Measurements from ENCODE around the gene REC114. TPM values are rescaled to one million over a fixed set of nuclear protein-coding genes. Genes with fewer than 3 reads are reported as not detected.
"Not testable (repeated sequence)": the region's sequence is repeated elsewhere in the genome, so short reads cannot be mapped to it uniquely, and the experiment has no call there.

REC114 gene
- total RNA-seq, 1 donor from 2014 or later: not detected

DNA sequence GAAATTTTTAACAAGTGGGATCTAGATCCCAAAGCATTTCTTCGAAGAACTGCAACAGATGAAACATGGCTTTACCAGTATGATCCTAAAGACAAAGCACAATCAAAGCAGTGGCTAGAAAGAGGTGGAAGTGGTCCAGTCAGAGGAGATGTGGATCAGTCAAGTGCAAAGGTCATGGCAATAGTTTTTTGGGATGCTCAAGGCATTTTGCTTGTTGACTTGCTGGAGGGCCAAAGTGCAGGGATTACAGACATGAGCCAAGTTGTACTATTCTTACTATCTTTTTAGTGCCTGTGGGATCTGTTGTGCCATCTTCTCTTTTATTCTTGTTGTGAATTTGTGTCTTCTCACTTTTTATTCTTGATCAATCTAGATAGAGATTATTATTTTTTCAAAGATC lies 82.0 kb downstream of the REC114 start:
- intact Hi-C loops (cut with micrococcal nuclease): no loop called here

DNA sequence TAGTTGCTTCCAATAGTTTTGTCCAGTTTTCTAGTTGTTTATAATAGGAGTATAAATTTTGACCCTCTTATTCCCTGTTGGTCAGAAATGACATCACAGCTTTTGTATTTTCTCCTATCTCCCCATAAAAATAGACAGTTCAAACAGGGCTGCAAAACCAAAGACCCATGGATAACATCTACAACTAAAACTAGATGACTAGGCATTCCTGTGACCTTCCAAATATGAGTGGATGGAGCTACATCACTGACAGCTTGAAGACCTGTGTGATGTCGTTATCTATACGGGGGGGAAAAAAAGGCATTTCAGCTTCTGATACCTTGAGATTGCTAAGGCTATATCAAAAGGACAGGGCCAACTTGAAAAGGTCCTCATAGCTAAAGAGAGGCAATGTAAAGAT lies 84.6 kb downstream of the REC114 start:
- intact Hi-C loops (cut with micrococcal nuclease): no loop called here

DNA sequence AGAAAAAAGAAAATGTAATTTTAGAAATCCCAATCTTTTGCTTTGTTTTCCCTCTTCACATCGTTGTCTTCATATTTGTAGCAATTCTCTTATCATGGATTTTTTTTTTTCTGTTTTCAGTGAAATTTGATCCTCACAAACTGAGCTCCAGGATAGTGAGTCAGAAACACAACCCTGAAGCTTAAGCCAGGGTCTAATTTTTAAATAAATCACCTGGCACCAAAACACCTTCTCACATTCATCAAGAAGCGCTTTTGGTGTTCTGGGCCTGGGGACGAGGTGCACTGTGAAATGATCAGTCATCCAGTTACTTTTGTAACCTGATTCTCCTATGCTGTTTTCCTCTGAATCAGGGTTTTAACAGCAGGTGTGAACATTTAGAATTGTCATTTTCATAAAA lies 87.7 kb downstream of the REC114 start:
- intact Hi-C loops (cut with micrococcal nuclease): no loop called here

DNA sequence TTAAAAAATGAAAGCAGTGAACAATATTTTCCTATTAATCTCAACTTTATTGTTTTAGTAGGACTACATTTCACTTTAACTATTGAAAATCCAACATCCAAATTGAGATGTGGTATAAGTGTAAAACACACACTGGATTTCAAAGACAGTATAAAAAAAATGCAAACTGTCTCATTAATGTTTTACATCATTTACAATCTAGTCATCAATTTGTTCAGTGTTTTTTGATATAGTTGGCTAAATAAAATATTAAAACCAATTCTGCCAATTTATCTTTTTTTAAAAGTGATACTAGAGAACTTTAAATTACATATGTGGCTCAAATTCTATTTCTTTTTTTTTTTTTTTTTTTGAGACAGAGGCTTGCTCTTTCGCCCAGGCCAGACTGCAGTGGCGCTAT lies 95.2 kb downstream of the REC114 start:
- intact Hi-C loops (cut with micrococcal nuclease): no loop called here

DNA sequence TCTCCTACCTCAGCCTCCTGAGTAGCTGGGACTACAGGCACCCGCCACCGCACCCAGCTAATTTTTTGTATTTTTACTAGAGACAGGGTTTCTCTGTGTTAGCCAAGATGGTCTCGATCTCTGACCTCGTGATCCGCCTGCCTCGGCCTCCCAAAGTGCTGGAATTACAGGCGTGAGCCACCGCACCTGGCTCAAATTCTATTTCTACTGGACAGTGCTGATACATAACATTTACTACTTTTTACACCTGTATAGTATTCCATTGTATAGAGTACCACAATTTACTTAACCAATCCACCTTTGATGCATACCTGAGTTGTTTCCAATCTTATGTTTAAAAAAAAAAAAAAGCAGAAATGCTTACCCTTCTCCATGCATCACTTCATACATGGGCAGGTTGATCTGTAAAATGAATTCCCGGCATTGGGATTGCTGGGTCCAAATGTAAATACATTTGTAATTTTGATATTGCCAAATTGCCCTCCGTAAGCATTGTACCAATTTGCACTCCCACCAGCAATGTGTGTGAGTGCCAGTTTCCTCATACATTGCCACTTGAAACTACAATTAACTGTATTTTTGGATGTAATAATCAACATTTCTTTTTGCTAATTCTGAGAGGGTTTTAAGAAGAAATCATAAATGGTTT lies 95.7 kb downstream of the REC114 start:
- intact Hi-C loops (cut with micrococcal nuclease): no loop called here

DNA sequence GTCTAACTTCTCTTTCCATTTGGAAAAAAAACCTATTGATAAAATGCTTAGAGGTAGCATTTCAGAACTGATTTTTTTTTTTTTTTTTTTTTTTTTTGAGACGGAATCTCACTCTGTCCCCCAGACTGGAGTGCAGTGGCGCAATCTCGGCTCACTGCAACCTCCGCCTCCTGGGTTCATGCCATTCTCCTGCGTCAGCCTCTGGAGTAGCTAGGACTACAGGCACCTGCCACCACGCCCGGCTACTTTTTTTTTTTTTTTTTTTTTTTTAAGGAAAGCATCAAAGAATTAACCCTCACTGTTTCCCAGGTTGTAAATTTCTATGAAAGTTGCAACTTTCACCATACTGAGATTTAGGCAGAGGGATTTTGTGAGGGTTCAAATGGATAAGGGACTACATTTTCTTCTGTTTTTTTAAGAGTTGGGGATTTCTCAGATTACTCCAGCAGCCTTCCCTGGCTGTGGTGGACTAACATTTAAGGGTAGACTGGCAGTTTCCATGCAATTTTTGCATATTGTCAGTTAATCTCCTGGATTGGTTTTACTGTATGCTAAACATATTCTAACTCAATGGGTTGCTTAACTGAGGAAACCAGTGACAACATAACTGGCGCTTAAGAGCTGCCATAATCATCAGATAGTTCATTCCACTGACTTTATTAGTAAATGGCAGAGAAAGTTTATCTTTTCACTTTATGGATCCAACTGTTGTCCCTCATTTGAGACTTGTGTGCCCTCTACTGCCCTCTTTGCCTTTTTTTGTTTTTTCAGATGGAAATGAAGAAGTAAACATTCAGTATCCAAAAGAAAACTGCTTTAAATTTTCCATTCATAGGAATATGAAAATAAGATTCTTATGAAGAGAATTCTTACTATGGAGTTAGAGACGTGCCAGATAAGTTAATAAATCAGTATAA lies 96.5 kb downstream of the REC114 start:
- intact Hi-C loops (cut with micrococcal nuclease): no loop called here

DNA sequence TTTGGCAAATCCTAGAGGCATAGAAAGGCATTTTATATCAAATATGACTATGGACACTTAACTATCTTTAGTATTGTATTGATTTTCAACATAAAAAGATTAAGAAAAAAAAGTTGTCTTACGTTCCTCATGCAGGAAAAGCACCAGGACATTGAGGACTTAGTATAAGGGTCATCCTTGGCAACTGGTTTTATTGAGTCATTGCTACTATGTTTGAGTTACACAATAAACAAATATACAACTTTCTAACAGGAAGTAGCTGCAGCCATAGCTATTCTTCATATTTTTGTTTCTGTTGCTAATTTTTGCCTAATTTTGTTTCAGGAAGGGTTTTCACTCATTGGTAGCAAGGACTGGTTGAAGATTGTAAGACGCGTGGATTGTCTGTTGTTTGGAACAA lies 97.2 kb downstream of the REC114 start:
- intact Hi-C loops (cut with micrococcal nuclease): no loop called here

DNA sequence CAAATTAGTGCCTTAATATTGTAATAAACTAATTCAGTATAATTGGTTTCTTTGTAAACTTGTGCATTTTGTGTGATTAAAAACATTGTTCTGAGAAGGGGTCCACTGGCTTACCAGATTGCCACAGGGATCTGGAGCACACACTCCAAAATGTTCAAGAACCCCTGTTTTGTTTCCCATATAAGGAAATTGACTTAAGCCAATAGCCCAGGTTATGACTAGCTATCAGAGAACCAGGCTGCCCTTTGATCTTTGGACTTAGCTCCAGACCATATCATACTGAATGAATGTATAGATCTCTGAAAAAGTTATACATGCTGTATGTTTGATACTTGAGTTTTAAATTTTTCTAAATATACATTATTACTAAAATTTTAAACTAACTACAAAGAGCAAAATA lies 98.5 kb downstream of the REC114 start:
- intact Hi-C loops (cut with micrococcal nuclease): no loop called here

DNA sequence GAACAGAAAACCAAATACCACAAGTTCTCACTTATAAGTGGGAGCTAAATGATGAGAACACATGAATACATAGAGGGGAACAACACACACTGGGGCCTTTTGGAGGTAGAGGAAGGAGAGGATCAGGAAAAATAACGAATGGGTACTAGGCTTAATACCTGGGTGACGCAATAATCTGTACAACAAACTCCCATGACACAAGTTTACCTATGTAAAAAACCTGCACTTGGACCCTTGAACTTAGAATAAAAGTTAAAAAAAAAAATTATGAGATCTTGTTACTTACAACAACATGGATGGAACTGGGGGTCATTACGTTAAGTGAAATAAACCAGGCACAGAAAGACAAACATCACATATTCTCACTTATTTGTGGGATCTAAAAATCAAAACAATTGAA lies 106.0 kb downstream of the REC114 start:
- intact Hi-C loops (cut with micrococcal nuclease): not testable (repeated sequence)

DNA sequence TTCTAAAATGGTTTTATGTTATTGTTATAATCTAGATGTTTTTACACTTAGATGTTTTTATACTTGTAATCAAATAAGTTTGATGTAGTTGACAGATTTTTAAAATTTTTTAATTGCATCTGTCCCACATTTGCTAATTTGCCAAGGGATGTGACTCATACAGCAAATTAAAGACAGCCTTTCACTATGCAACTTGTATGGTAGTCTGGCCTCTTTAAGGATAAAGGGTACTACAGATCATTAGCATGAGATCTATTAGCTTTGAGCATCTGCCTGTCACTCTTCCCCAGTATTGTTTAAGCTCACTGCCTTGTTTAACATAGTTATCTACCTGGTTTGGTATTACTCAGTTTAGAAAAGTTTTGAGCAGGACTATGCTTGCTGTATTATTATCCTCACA lies 107.2 kb downstream of the REC114 start:
- intact Hi-C loops (cut with micrococcal nuclease): no loop called here

DNA sequence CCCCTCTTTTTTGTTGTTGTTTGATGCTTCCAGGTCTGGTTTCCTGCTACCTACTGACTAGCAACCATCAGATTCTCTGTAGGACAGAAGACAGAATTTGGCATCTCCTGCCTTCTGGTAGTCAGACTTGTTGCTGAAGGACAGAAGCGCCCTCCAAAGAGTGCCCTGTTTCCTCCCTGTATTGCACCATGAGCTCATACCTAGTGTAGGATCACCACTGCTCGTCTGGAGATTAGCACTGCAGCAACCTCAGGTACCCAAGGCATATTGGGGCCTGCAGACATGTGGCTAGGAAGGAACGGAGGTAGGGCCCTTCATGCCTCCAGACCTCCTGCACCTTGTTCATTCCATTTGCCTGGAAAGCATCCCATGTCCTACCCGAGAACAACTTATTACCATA lies 112.1 kb downstream of the REC114 start:
- intact Hi-C loops (cut with micrococcal nuclease): no loop called here

DNA sequence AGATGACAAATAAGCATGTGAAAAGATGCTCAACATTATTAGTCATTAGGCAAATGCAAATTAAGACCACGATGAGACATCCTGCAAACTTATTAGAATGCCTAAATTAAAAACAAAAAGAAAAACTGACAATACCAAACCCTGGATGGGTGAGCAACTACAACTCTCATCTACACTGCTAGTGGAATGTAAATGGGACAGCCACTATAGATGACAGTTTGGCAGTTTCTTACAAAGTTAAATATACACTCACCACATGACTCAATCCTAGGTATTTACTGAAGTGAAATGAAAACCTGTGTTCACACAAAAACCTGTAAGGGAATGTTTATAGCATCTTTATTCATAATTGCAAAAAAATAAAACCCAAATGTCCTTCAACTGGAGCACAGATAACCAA lies 115.6 kb downstream of the REC114 start:
- intact Hi-C loops (cut with micrococcal nuclease): no loop called here

DNA sequence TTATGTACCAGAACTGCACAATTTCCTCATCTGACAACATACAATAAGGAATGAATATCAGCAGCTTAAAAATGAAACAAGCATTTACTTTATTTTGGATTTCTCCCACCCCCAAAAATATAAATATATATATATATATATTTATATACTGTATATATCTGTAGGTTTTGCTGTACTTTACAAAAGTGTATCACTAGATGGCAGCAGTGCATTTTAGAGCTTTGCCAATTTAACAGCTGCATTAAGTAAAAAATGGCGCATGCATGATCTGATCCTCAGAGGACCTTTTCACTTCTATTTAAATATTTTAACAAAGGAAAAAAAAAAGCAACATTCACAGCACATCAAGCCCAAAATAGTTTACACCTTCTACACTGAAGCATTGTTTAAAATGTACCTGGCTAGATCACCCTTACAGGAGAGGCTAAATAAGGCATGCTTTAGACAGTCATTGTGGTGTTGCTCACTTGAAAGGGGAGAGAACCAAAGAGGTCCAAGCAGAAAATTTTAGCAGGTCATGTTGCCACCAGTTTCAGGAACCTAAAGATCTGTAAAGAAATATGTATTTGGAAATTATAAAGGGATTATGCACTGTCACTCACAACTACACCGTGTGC lies 117.6 kb downstream of the REC114 start:
- intact Hi-C loops (cut with micrococcal nuclease): loop anchor here (1.0 kb wide), 2 partner anchors 76 to 140 kb away; no protein-coding TSS in a partner anchor

DNA sequence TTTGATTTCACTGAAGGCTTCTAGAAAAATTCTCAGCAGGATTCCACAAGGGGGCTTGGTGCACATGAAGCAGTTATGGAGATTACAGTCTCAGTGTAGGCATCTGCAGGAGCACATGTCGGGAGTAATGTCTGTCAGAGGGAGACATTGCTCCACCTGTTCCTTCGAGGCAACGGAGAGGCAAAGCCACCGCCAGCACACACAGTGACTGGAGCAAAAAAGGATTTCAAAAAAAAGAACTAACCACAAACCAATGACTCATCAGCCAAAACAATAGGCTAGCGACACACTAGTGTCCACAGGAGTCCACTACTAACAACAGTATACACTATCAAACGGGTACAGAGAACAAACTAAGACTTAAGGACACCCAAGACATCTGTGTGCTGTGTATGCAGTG lies 121.3 kb downstream of the REC114 start:
- intact Hi-C loops (cut with micrococcal nuclease): no loop called here

DNA sequence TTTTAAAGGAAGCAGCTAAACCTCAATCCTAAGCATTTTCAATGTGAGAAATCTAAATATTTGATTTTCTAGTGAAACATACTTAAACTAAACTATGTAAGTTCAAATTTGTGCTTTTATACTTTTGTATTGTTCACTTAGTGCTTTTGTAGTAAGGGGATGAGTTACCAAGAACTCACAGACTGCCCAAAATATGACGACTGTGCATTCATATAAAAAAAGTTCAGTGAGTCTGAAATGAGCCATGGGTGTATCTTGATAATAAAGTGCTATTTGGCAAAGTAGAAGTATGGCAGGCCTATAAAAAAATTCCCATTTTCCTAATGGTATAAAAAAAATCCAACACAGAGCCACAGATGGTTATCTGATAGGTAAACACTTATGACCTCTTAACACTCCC lies 124.1 kb downstream of the REC114 start:
- intact Hi-C loops (cut with micrococcal nuclease): no loop called here

DNA sequence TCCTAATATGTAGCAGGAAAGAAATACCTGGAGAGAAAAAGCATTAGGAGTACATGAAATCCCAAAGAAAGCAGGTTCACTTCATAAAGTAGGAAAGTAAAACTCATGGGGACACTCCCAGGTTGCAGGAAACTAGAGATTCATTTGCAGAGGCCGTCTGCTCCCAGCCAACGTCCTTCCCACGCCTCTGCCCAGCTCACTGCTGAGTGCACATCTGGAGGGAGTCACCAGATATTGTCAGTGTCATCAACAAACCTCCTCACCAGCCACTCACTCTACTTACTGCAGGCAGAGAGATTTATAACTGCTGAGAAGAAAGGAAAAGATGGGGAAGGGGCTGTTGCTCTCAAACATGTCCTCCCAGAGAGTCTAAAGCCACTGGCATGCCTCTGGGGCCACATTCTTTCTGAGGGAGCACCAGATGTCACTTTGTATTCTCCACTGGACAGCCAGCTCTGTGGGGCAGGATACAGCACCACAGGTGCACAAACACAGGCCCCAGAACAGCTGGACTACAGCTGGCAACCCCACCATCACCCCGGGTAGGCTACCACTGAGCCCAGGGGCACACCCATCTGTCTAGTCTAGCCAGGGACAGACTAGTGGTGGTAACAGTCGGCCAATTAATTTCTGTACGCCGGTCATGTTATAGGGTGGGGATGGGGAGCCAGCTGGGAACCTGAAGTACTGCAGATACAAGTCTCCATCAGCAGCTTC lies 125.8 kb downstream of the REC114 start:
- intact Hi-C loops (cut with micrococcal nuclease): no loop called here

DNA sequence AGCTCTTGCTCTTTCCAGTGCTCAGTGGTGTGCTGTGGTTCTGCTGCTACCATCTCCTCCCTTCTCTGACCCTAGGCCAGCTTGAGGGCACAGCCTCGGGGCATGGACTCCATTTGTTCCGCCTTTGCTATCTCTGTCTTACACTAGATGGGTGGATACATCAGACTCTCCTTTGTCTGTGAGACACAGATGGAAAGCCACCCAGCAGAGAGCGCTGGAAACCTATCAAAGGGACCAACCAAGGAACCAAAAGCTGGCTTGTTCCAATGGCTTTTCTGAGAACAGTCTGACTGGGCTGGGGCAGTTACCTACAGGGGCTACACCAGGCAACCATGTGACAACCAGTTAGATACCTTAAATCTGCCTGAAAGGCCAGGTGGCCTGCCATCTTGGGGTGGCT lies 126.4 kb downstream of the REC114 start:
- intact Hi-C loops (cut with micrococcal nuclease): no loop called here

DNA sequence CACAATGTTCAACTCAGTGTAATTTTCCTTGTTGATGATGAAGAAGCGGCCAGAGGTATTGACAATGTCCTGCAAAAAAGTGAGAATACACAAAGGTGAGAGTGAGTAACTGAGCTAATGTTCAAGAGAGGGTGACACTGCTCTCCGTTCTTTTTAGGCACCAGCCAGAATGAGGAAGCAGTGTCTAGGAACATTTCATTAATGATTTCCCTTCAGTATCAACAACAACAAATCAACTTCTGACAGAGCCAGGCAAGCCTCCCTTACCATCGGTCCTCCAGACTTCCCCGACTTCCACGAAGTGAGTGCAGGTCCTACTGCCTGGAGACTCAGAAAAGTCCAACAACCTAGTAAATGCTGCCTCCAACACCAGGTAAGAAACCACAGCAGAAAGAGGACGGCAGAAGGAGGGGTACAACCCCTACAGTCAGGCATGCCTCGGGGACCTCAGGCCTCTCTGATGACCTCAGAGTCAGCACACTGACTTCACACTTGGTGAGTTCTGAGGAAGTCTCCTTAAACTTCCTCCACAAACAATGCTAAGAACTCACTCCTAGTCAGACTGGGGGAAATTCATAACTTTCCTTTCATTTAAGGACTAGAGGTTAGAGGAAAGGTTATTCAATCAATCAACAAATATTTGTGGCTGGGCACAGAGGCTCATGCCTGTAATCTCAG lies 127.5 kb downstream of the REC114 start:
- intact Hi-C loops (cut with micrococcal nuclease): no loop called here

DNA sequence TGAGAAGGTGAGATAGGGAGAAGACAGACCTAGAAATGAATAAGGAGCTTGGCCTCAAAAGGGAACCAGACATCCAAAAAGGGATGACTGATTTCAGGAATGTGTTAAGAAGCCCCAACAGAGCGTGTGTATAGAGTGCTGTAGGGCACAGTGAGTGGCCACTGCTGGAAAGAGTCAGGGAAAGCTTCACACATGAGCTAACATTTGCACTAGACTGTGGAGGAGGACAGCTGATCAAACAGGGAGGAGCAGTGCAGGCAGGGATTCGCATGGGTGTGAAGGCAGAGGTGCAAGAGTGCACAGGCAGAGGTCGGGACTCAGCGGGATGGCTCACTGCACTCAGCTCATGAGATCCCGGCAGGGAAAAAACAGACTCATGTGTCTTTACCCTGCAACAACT lies 128.4 kb downstream of the REC114 start:
- intact Hi-C loops (cut with micrococcal nuclease): no loop called here

DNA sequence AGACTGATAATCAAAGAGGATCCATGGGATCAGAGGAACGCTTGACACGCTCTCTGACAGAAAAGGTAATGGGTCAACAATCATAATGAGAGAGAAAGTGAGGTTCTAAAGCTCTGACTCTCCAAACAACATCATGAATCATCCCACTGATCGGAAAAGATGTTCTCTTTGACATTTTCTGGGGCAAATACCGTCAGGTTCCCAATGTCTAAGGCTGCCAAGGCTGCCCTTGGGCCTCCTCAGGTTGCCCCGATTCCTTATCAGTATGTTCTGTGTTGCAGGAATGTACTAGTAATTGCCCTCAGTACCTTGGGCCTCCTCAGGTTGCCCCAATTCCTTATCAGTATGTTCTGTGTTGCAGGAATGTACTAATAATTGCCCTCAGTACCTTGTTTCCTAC lies 129.3 kb downstream of the REC114 start:
- intact Hi-C loops (cut with micrococcal nuclease): no loop called here

DNA sequence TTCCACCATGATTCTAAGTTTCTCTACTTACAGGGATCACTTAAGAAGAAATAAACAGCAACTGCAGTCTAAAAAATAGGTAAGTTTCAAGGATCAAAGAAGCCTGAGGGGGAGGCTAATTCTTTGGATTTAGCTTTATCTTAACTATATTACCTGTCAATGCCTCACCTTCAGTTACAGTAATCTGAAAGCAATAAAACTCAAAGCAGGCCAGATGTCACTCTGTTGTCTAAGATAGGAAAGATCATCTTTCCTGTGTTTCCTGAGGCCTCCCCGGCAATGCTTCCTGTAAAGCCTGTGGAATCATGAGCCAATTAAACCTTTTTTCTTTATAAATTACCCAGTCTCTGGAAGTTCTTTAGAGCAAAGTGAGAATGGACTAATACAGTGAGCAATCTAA lies 130.1 kb downstream of the REC114 start:
- intact Hi-C loops (cut with micrococcal nuclease): no loop called here

Measured in T-helper 2 cell treated with Interferon-gamma antibody and Interleukin-4, amounts not matched to agents 100 ng/mL and 5 ng/mL, for 36 hours (primary cell).